HG02970 (cell line): Measurements from ENCODE around the gene ABCC5.

Experiments used
- ATAC-seq: cut with Tn5 transposase; IDR thresholded peaks from one replicate; pipeline ENCODE4 v1.9.1; 2021; ENCODE audit warnings: mild to moderate bottlenecking, moderate library complexity, moderate number of reproducible peaks; ENCODE audit not compliant: unreplicated experiment, low FRiP score

ABCC5 gene

DNA sequence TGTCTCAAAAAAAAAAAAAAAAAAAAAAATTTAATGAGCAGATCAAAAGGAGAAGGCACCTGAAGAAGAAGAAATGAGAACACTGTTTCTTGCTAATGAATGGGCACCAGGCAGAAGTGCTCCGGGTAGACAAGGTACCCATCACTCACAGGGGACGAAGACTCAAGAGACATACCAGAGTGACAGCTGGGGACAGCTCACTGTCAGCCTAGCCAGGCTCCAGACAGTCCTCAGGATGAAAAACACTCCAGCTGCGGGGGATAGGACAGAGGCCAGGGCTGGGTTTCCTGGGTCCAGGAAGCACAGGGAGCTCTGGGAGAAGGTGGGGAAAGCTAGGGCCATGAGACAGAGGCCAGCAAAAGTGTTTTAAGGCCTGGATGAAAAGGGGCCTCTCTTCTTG lies 84.5 kb downstream of the ABCC5 start:
- ATAC-seq: no peak

DNA sequence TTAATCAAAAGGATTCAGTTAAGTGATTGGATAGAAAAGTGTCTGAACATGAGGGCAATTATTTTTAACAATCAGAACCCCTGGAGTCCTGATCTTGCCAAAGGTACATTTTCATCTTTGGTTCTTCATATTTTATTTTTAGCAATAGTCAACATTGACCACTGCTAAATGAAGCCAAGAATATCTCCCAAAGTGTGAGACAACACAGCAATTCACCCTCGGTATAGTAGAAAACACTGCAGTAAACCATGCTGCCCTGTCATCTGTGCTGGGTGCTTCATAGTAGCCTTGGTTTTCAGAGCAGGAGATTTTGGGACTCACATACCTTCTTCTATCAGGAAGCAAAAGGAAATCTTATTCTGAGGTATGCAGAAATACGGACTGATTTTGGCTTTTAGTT lies 85.8 kb downstream of the ABCC5 start:
- ATAC-seq: no peak

DNA sequence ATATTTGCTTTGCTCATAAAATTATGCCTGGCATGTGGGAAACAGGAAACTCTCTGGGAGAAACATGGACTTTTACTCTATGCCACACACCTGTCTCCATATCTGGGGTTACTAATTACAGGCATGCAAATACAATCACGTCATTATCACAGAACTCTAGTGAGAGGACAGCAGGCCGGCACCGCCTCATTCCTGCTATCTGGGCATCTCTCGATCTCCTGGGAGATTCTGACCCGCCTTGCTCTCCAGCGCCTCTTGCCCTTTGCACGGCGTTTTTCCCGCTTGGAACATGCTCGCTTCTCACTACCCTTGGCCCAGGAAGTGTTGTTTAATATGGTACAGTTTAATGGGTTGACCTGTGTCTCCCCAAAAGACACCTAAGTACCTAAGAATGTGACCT lies 87.6 kb downstream of the ABCC5 start:
- no peak for ATAC-seq

DNA sequence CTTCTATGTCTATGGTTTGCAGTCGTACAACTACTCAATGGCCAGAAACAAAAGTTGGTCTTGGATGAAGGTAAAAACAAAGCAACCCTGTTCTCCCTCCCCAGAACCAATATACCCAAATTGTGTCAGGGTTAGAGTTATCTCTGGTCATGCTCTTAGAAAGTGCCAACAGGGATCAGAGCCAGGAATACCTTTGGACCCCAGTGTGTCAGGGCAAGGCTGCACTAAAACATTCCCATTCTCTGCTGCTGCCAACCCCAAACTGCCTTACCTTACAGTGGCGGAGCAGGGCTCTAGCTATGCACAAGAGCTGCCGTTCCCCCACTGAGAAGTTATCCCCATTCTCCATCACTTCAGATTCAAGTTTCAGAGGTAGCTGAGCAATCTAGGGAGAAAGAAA lies 90.6 kb downstream of the ABCC5 start:
- no peak for ATAC-seq

DNA sequence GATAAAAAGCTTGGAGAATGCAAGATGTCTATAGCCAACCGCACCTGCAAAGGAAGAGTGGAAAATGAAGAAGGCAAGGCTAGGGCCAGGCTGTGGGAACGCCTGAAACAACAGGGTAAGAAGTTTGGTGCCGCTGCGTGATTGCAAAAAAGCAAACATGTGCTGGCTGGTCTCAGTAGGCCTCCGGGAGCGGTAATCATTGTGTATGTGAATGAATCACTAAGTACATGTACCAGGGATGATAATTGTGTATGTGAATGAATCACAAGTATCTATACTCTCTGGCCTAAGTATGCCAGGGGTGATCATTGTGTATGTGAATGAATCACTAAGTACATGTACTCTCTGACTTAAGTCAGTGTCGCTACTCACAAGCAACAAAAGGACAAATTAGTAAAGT lies 92.7 kb downstream of the ABCC5 start:
- ATAC-seq: no peak

DNA sequence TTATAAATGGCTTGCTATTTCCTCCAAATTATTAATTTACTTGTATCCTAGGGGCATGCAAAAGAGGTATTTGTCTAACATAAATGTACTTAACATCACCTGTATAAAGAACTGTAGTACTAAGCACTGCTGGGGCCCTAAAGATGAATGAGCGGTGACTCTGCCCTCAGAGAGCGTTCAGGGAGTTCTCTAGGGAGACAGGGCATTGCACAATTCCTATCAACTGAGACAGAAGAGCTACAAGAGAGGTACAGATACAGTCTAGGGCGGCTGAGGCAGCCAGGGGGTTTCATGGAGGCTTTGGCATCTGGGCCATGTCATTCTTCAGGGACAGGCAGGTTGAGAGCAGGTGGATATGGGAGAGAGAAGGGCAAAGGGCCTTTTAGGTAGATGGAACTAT lies 93.1 kb downstream of the ABCC5 start:
- ATAC-seq: no peak

DNA sequence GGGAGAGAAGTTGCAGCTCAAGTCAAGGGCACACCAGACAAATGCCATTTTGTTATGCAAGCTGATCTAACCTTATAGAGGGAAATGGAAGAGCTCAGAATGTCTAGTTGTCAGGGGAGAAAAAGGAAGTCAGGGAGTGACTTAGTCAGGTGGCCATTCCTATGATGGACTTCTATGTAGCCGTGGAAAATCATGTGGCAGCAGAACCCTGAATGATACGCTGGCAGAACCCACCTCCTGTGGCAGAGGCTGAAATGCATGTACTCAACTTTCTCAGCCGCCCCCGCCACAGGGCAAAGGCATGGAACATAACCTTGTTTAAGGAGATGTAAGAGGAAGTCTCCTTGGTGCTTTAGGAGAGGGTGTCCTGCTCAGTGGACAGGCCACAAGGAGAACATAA lies 95.3 kb downstream of the ABCC5 start:
- ATAC-seq: no peak

DNA sequence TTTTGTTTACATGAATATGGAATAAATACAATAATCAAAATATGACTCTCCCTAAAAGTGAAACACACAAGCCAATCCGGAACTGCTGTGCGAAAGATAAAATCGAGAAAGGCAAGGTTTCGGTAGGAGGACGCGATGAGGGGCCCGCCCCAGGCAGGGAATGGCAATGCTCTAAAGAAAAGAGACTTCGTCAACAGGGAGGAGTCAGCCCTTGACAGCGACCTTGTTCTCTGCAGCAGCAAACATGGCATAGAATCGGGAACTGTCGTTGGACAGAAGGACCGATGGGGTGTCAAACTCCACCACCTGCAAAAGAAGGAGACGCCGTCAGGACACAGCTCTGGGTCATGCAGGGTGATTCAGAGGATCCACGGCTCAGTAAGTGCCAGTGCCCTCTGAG lies 96.6 kb downstream of the ABCC5 start:
- ATAC-seq: no peak

DNA sequence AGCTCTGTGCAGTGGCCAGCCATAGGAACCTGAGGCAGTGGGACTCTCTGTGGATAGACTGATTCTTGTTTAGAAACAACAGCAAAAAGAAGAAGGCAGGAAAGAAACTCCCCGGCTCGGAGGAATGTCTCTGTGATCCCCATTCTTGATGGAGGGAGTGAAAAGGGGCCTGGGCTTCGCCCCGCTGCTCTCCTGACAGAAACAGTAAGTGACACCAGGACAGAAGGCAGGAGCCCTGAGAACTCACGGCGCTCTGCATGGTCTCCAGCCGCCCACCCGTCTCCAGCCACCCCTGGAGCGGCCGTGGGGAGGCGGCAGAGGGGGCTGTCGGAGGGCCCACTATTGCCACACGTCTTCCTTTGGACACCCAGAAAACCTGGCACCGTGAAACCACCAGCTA lies 97.3 kb downstream of the ABCC5 start:
- ATAC-seq: no peak

DNA sequence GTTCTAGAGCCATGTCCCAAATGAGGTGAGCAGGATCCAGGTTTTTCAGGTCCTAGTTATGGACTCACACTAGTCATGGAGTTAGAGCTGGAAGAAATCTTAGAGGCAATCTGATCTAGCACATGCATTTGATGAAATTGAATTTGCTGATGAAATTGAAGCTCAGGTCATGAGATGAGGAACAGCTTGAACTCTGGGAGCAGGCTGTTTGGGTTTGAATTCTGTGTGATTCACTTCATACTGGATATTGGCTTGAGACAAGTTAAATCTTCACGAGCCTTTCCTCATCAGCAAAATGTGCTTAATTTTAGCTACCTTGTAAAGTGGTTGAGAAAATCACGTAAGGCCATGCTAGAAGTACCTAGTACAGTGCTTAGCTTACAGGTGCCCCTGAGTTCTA lies 99.5 kb downstream of the ABCC5 start:
- no peak for ATAC-seq

DNA sequence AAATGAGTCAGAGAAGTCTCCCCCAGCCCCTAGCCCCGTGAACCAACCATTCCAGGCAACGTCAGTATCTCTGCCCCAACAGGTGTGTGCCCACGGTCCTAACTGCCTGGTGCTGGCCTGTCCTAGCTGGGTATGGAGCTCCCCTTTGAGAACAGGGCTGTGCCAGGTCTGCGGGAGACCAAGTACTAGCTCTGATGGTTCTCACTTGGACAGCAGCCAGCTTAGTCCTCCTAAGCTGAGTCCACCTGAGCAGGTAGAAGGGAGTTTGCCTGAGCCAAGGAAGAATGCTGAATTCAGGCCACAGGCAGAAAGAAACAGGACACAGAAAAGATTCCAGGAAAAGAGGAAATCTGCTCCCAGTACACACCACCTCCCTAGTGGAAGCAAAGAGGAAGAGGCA lies 99.9 kb downstream of the ABCC5 start:
- no peak for ATAC-seq

DNA sequence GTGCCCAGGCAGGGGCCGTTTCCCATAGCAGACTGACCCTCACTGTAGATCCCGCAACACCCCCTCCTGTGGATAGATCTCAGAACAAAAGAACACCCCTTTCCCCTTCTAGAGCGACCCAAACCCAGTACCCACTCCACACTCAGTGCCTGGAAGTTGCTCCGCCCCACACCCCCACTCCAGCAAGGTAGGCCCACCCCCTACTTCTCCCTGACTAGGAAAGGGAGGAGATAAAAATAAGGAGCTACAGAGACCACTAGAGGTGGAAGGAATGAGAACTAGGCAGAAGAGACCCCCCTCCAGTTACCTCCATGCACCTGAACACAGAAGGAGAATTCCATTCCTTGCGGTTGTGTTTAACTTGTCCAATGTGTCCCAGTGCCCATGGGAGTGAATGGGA lies 102.8 kb downstream of the ABCC5 start:
- ATAC-seq: no peak

DNA sequence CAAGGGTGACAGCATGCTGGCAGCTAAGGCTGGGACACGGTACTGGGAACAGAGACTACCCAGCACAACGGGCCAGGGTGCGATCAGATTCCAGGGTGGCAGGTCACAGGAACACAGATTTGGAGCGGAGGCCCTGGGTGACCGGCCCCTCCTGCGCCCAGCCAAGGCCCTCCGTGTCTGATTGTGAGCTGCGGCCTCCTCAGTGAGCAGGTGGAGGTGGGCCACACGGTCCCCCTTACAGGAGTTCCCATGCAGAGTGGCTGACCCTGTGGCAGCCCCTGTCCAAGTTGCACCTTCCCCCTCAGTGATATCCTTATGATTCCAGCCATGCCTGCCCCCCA lies 104.1 kb downstream of the ABCC5 start:
- no peak for ATAC-seq

DNA sequence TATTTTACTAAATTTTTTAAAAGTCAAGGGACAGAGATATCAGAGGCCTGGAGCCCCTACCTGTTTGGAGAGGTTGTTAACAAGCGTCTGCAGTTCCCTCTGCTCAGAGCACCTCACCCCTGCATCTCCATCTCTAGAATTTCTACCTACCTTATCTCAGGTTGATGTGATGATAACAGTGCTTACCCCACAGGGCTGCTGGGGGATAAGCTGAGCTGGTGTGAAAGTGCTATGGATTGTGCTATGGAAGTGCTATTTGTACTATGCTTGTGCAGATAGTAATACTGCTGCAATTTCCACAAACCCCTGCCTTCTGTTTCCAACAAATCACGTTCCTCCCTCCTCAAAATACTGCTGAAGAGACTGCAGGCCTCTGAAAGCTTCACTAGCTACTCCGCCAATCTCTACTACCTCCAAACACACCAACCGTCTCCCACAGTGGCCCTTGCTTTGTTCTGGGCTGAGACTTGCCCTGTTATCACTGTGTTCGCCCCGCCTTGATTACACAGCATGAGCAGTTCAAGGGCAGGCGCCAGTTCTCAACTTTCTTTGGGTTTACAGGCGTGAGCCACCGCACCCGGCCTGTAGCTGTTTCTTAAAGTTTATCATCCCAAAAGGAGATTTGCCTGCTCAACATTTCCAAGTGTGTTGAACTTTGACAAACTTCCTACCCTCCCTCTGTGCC lies 104.6 kb downstream of the ABCC5 start:
- no peak for ATAC-seq

DNA sequence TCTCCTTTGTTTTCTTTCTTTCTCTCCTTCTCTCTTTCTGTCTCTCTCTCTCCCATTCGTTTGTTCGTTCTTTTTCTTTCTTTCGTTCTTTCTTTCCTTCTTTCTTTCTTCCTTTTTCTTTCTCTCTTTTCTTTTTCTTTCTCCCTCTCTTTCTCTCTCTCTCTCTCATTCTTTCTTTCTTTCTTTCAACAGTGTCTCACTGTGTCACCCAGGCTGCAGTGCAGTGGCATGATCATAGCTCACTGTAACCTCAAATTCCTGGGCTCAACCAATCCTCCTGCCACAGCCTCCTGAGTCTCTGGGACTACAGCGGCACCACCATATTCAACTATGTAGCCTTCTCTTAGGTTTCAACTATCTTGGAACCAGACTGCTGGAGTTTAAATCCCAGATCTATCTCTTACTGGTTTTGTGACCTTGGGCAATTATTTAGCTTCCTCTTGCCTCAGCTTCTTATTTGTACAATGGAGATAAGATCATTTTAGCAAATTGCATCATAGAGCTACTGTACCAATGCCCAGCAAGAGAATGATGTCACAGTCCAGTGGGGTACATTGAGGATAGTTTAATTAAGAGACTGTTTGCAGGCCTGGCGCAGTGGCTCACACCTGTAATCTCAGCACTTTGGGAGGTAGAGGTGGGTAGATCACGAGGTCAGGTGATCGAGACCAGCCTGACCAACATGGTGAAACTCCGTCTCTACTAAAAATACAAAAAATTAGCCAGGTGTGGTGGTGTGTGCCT lies 105.7 kb downstream of the ABCC5 start:
- ATAC-seq: no peak

DNA sequence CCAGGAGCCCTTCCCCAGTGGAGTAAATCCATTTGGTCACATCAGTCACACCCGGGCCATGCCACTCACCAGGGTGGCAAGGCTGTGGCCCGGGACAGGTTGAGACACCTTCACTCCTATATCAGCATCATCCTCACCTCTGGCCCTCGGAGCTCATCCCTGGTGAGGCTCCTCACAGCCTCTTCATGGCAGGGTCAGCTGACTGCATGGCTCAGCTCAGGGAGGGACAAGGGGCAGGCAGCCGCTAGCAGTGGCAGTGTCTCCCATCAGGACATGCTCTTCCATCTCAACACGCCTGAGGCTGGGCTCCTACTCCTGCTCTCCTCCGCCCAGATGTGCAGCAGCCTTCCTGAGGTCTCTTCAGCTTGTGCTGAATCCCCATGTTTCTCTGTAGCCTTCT lies 106.6 kb downstream of the ABCC5 start:
- no peak for ATAC-seq

DNA sequence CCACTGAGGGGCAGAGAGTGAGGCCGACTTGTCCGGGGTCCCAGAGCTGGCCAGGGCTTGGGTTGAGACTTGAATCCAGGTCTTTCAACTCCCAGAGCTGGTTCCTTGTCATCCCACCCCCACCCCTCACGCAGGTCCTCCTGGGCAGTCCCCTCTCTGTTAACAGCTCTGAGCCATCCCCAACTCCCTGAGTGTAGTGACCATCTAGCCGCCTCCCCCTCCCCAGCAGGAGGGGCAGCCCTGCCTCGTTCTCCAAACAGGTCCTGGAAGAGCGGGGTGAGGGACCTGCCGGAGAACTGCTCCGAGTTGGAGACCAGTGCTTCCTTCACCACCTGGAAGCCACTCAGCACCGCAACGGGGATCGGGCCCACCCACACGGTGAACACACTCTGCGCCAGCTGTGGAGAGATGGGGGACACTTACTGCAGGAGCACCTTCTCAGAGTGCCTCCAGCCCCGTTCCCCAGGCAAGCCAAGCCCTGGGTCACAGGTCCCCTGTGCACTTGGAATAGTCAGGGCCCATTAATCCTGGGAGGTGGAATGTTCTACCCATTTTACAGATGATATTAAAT lies 108.6 kb downstream of the ABCC5 start:
- no peak for ATAC-seq

DNA sequence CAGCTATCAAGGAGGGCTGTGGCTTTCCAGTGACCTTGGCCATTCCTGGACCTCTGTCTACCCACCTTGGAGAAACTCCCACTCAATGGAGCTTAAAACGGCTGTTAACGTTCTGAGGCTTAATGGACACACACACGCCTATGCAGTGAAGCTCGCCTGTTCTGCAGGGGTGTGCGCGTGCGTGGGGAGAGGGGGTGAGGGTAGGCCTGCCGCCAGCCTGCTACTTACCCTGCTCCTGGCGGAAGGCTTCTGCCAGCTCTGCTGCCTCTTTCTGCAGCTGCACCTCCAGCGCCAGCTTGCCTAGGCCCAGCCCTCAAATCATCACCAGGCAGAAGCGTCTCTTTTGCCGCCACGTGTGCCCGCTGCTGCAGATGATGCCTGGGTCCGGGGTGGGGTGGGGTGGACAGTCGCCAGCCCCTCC lies 109.8 kb downstream of the ABCC5 start:
- no peak for ATAC-seq

DNA sequence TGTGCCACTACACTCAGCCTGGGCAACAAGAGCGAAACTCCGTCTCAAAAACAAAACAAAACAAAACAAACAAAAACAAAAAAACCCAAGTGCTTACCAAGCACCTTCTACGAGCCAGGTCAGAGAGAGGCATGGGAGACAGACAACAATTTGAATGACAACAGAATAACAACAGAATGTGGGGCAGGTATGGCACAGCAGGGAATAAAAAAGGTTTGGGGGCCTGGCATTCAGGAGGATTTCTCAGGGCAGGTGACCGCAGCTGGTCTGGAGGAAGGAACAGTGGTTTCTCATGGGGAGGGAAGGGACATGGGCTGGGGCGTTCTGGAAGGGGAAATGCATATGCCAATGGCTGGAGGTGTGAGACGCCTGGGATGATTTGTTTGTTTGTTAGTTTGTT lies 110.5 kb downstream of the ABCC5 start:
- ATAC-seq: no peak

DNA sequence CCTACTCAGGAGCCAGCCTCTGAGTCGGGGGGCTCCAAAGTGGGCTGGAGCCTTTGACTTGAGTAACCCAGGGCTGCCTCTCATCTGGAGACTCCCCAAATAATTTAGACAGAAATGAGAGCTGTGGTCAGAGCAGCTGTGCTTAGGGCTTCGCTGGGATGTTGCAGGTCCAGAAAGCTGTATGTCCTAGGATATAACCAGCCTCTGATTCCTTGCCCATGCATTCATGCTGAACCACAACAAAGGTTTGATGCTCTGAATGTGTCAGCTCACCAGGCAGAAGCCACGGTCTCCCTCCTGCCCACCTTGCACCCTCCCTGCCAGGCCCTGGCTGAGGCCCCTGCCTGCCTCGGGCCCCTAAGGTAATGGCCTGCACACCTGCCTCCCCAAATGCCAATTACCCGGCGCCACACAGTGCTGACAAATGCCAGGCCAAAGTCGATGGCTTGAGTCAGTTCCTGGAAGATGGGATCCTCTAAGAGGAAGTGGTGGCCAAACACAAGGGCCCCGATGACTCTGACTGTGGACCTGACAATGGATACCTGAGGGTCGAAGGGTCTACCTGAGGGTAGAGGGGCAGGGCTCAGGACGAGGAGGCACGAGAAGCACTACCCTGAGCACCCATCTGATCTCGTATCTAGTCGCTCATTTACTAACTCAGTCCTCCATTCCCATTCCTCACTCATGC lies 111.3 kb downstream of the ABCC5 start:
- ATAC-seq: no peak
